HepG2 (cell line): ENCODE data around the gene CXADR. TPM values are rescaled to one million over a fixed set of nuclear protein-coding genes. Genes with fewer than 3 reads are reported as not detected.
A peak's percentile ranks its signal among the peaks of the same experiment; 100 is the strongest.

Experiments used
- ATAC-seq: fragments of 200-7000 bp; cut with Tn5 transposase; 3 replicates; pipeline ENCODE4 v1.9.1; 2020; ENCODE audit warnings: mild to moderate bottlenecking, moderate library complexity
- BruUV-seq: library from RNA; stranded (reverse); fragments of 400-500 nt; replicated peaks from 2 replicates; lab custom pipeline; 2021; lab: Mats Ljungman, UMichigan
- CTCF ChIA-PET: fragments of 300-600 bp; formaldehyde crosslinking; extraction: SDS; loops from one replicate; lab custom pipeline; 2021; ENCODE audit warnings: low total read pairs, inconsistent platforms, low intra/inter-chr PET ratio; lab: Yijun Ruan, JAX
- POLR2A ChIA-PET: fragments of 350-600 bp; sonication (Branson Sonifier 250); formaldehyde crosslinking; loops from one replicate; lab custom pipeline; 2020; ENCODE audit warnings: antibody characterized with exemption, inconsistent platforms; lab: Yijun Ruan, JAX
- DNase-seq: peaks from one replicate; pipeline ENCODE4 v3.0.0-alpha.2; 2015; ENCODE audit warnings: low spot score
- FAIRE-seq: peaks from 3 replicates; lab custom pipeline; 2011; peaks lifted over from hg19 to GRCh38; lab: Jason Lieb, UNC
- H2AFZ ChIP-seq: one replicate; pipeline ENCODE4 v1.6.1; 2011; ENCODE audit warnings: low read length, inconsistent platforms
- H3K27ac ChIP-seq: fragments of 300-600 bp; 3 replicates; pipeline ENCODE4 v1.8.0; 2011; ENCODE audit warnings: mixed run types, mild to moderate bottlenecking, mixed read lengths, low read length, inconsistent platforms; ENCODE audit not compliant: insufficient read depth; ENCODE audit errors: extremely low read length
- H3K27me3 ChIP-seq, 2 experiments: fragments of 200-600 bp in 1 of 2; 2 replicates in 1 of 2; 3 replicates in 1 of 2; pipeline versions ENCODE4 v1.6.0 to v1.8.0; 2011; ENCODE audit warnings: low read length in 2 of 2, mild to moderate bottlenecking in 2 of 2, moderate library complexity in 2 of 2, inconsistent platforms in 1 of 2; ENCODE audit not compliant: insufficient read depth in 2 of 2, control insufficient read depth in 1 of 2
- H3K36me3 ChIP-seq, 2 experiments: fragments of 200-600 bp in 1 of 2; replicated peaks in 1 of 2; 2 replicates in 1 of 2; 3 replicates in 1 of 2; pipeline versions ENCODE4 v1.5.1 to v1.8.0; 2011; ENCODE audit warnings: low read length in 2 of 2, inconsistent platforms in 1 of 2; ENCODE audit not compliant: insufficient read depth in 2 of 2, control insufficient read depth in 1 of 2
- H3K4me1 ChIP-seq: 2 replicates; pipeline ENCODE4 v1.5.1; 2012; ENCODE audit warnings: low read length, inconsistent platforms; ENCODE audit not compliant: insufficient read depth
- H3K4me2 ChIP-seq: 2 replicates; pipeline ENCODE4 v1.6.0; 2011; ENCODE audit warnings: low read depth, low read length, inconsistent platforms
- H3K4me3 ChIP-seq, 3 experiments: fragments of 200-600 bp in 1 of 3; sonication (generic), shearing (Covaris generic) in 1 of 3; replicated peaks in 1 of 3; 2 replicates each; pipeline ENCODE4 v1.5.1; 2011 to 2016; ENCODE audit warnings: low read length in 3 of 3, inconsistent platforms in 2 of 3, low read depth in 2 of 3, mild to moderate bottlenecking in 2 of 3, control low read depth in 1 of 3, mixed read lengths in 1 of 3; ENCODE audit not compliant: insufficient read depth in 1 of 3
- H3K79me2 ChIP-seq: one replicate; pipeline ENCODE4 v1.6.1; 2011; ENCODE audit warnings: low read length, inconsistent platforms; ENCODE audit not compliant: insufficient read depth
- H3K9ac ChIP-seq: 2 replicates; pipeline ENCODE4 v1.6.0; 2011; ENCODE audit warnings: mild to moderate bottlenecking, low read depth, low read length, inconsistent platforms; ENCODE audit not compliant: insufficient read depth
- H3K9me3 ChIP-seq: 2 replicates; pipeline ENCODE4 v1.5.1; 2012; ENCODE audit warnings: mild to moderate bottlenecking, low read length
- H4K20me1 ChIP-seq: 2 replicates; pipeline ENCODE4 v1.6.0; 2011; ENCODE audit warnings: inconsistent platforms, mild to moderate bottlenecking, low read length, moderate library complexity; ENCODE audit not compliant: insufficient read depth
- ARID4A ChIP-seq: sonication (generic); formaldehyde crosslinking; IDR thresholded peaks from 2 replicates; pipeline ENCODE4 v1.5.0; 2020; ENCODE audit warnings: mild to moderate bottlenecking, missing genetic modification reagents, borderline replicate concordance
- ERF ChIP-seq: IDR thresholded peaks from 2 replicates; pipeline ENCODE4 v1.6.1; 2018; ENCODE audit warnings: missing biosample characterization, missing genetic modification reagents
- RBM22 ChIP-seq: fragments of 200-400 bp; formaldehyde crosslinking; optimal IDR thresholded peaks from 2 replicates; pipeline ENCODE3; 2017; ENCODE audit warnings: mild to moderate bottlenecking, low read length, moderate library complexity
- YY1 ChIP-seq: IDR thresholded peaks from 2 replicates; pipeline ENCODE4 v1.6.1; 2011; ENCODE audit warnings: low read length, low read depth, moderate library complexity, mild to moderate bottlenecking; ENCODE audit not compliant: insufficient read depth, insufficient replicate concordance
- WGBS: methylation state at CpG from one replicate; pipeline ENCODE4 v1.1.6; 2017; ENCODE audit warnings: low lambda C conversion rate; 5-methylcytosine and 5-hydroxymethylcytosine counted together
- in situ Hi-C: cut with HindIII; loops from 2 replicates; pipeline ENCODE4 v1.10.0; 2017; ENCODE audit warnings: low pct_unique_long_range_greater_than_20kb; ENCODE audit not compliant: extremely low pct_ligation_motif_present
- intact Hi-C: fragments of 100-400 bp; cut with micrococcal nuclease; formaldehyde crosslinking; loops from one replicate; pipeline ENCODE4 v1.10.0; 2022; ENCODE audit not compliant: unreplicated experiment
- polyA plus RNA-seq, 8 experiments: library from polyadenylated mRNA; depleted of rRNA in 3 of 8; stranded (reverse) in 7 of 8; unstranded in 1 of 8; fragments of >200 nt; fragmentation: Illumina TruSeq in 4 of 8; extraction: Trizol in 4 of 8; gene quantifications; 2 replicates each; pipeline versions ENCODE4 v1.2.1 to v1.2.3, GENCODE V29; 2011 to 2016; ENCODE audit warnings: low read depth in 4 of 8, missing spikeins in 1 of 8, mixed read lengths in 1 of 8; ENCODE audit not compliant: insufficient read depth in 1 of 8
- total RNA-seq, 5 experiments: library from RNA; depleted of rRNA; stranded (reverse); fragments of >200 nt; fragmentation: Illumina TruSeq; extraction: Trizol; gene quantifications; 2 replicates each; pipeline ENCODE4 v1.2.3, GENCODE V29; 2016; ENCODE audit warnings: low read depth in 1 of 5

CXADR gene
- total and polyA plus RNA-seq, 2 of the 13 experiments (the other 11 are each of a cell fraction or from before 2014, with no cell fraction given): 86.8 to 110 TPM

- in situ Hi-C loops (no loop called here), intact Hi-C loops (no loop called here)
- Histone ChIP-seq H3K27ac (no peak overlapping the region), H4K20me1 (no peaks in the 10 kb centered on the region; the same call in 1 of the 2 replicates), H2AFZ (no peak overlapping the region), H3K4me1 (no peaks in the 10 kb centered on the region), H3K9me3 (no peaks in the 10 kb centered on the region), H3K79me2 (no peaks in the 10 kb centered on the region), H3K9ac (no peak overlapping the region), H3K4me3 (no peak overlapping the region), H3K4me2 (no peak overlapping the region), H3K36me3 (peaks cover 12 to 83% of the 10 kb centered on the region in 2 experiments), H3K27me3 (no peaks in the 10 kb centered on the region)
- 99% methylated on average over 3 of the region's 3 CpGs for WGBS
- POLR2A ChIA-PET: no interaction called here
- CTCF ChIA-PET: no interaction called here
- ATAC-seq: no peak
- no peak for DNase-seq
- TF ChIP-seq ARID4A (no peak), RBM22 (peak; percentile 87)
- BruUV-seq: no TSS peak
- FAIRE-seq: no peak
These were observed 85.6 kb downstream of the CXADR start for GRCh38 chr21:17598437-17598836.

GRCh38 chr21:17602874-17603273, 90.0 kb downstream of the CXADR start:
- Histone ChIP-seq H3K27ac (no peak overlapping the region), H3K9me3 (no peaks in the 10 kb centered on the region), H3K79me2 (peaks cover 12% of the 10 kb centered on the region), H3K27me3 (no peaks in the 10 kb centered on the region), H2AFZ (no peak overlapping the region), H4K20me1 (no peaks in the 10 kb centered on the region; the same call in 1 of the 2 replicates), H3K36me3 (peaks cover 9 to 74% of the 10 kb centered on the region in 2 experiments; a peak in 4 of 5 replicates), H3K9ac (no peak overlapping the region), H3K4me3 (no peak overlapping the region), H3K4me2 (no peak overlapping the region), H3K4me1 (peaks cover 9% of the 10 kb centered on the region)
- in situ Hi-C loops: no loop called here
- no TSS peak for BruUV-seq
- TF ChIP-seq YY1: no peak
- TF ChIP-seq ERF: no peak
- CTCF ChIA-PET: no interaction called here
- intact Hi-C loops: no loop called here
- DNase-seq (no peak), FAIRE-seq (no peak), ATAC-seq (no peak)
- 97% methylated on average over 3 of the region's 3 CpGs for WGBS
- POLR2A ChIA-PET: no interaction called here
